Bronchial epithelial cell (primary cell): ENCODE measurements around the gene PIP5K1A. TPM values are rescaled to one million over a fixed set of nuclear protein-coding genes. Genes with fewer than 3 reads are reported as not detected.
A peak's percentile ranks its signal among the peaks of the same experiment; 100 is the strongest.

ENCODE experiments used
- DNase-seq: peaks from one replicate; pipeline ENCODE4 v3.0.0-alpha.2; 2010; ENCODE audit warnings: low read depth
- FAIRE-seq: peaks from 2 replicates; lab custom pipeline; 2011; peaks lifted over from hg19 to GRCh38; lab: Jason Lieb, UNC
- H3K27me3 ChIP-seq: 2 replicates; pipeline ENCODE4 v1.5.1; 2011; ENCODE audit warnings: low read length; ENCODE audit not compliant: control insufficient read depth, insufficient read depth
- H3K36me3 ChIP-seq: 2 replicates; pipeline ENCODE4 v1.5.1; 2011; ENCODE audit warnings: low read length; ENCODE audit not compliant: control insufficient read depth, insufficient read depth
- H3K4me3 ChIP-seq: 2 replicates; pipeline ENCODE4 v1.5.1; 2011; ENCODE audit warnings: mild to moderate bottlenecking, low read depth, low read length, control low read depth
- CTCF ChIP-seq: IDR thresholded peaks from 2 replicates; pipeline ENCODE4 v1.5.1; 2011; ENCODE audit warnings: mild to moderate bottlenecking, moderate library complexity, low read length, control low read depth, inconsistent platforms; ENCODE audit not compliant: insufficient read depth, severe bottlenecking
- total RNA-seq: library from RNA; depleted of rRNA; stranded (reverse); fragments of >200 nt; gene quantifications from 2 replicates; pipeline ENCODE4 v1.2.1, GENCODE V29; 2014

The PIP5K1A gene
- total RNA-seq, 1 donor from 2014 or later = 44.0 TPM

- no peak for TF ChIP-seq CTCF
- Histone ChIP-seq H3K4me3 (peak overlapping the region; percentile 86), H3K27me3 (no peaks in the 10 kb centered on the region), H3K36me3 (peaks cover 6% of the 10 kb centered on the region)
- no peak for FAIRE-seq
- DNase-seq = peak; percentile 91
Observed at GRCh38 chr1:151281225-151281968, 83.0 kb downstream of the PIP5K1A start.

- peak within 1 kb of the TSS; percentile 86 for H3K4me3 ChIP-seq
- no peaks in the 10 kb centered on the region for H3K27me3 ChIP-seq
- H3K36me3 ChIP-seq = peaks cover 13% of the 10 kb centered on the region
- TF ChIP-seq CTCF = no peak
- FAIRE-seq (no peak), DNase-seq (peak; percentile 99)
Observed at GRCh38 chr1:151281969-151282882, 83.9 kb downstream of the PIP5K1A start, which contains the start of gene ZNF687. ZNF687 (plus strand) TSS chr1:151282299; CDS start chr1:151286292, 3,993 bp downstream.

GRCh38 chr1:151282883-151283725 lies 84.8 kb downstream of the PIP5K1A start:
- TF ChIP-seq CTCF = no peak
- Histone ChIP-seq H3K36me3 (peaks cover 21% of the 10 kb centered on the region), H3K4me3 (peak overlapping the region; percentile 86), H3K27me3 (no peaks in the 10 kb centered on the region)
- no peak for FAIRE-seq
- no peak for DNase-seq

GRCh38 chr1:151284013-151284577 lies 85.7 kb downstream of the PIP5K1A start:
- no peak for FAIRE-seq
- no peak for TF ChIP-seq CTCF
- H3K36me3 ChIP-seq = peaks cover 28% of the 10 kb centered on the region
- no peaks in the 10 kb centered on the region for H3K27me3 ChIP-seq
- no peak for DNase-seq
- no peak overlapping the region for H3K4me3 ChIP-seq
